H1 (cell line): ENCODE results near the gene TCEANC2. TPM values are rescaled to one million over a fixed set of nuclear protein-coding genes. Genes with fewer than 3 reads are reported as not detected.

Source experiments
- CTCF ChIA-PET: fragments of 300-600 bp; sonication (Branson Sonifier 250); formaldehyde crosslinking; loops from one replicate; lab custom pipeline; 2021; ENCODE audit not compliant: partially characterized antibody; lab: Charles Lee
- POLR2A ChIA-PET: fragments of 300-600 bp; sonication (Branson Sonifier 250); formaldehyde crosslinking; loops from one replicate; lab custom pipeline; 2021; ENCODE audit warnings: inconsistent platforms; ENCODE audit not compliant: partially characterized antibody; lab: Charles Lee
- DNase-seq, 2 experiments: peaks; one replicate each; pipeline versions ENCODE4 v3.0.0 to v3.0.0-alpha.2; 2010 to 2022; ENCODE audit warnings: low spot score in 2 of 2, low read depth in 1 of 2, mixed read lengths in 1 of 2
- FAIRE-seq: peaks from 2 replicates; lab custom pipeline; 2011; peaks lifted over from hg19 to GRCh38; lab: Jason Lieb, UNC
- H2AFZ ChIP-seq: 2 replicates; pipeline ENCODE4 v1.8.1; 2012; ENCODE audit warnings: low read length, inconsistent platforms
- H2AK5ac ChIP-seq: 2 replicates; pipeline ENCODE4 v1.6.1; 2013; ENCODE audit warnings: low read depth, low read length
- H2BK120ac ChIP-seq: replicated peaks from 2 replicates; pipeline ENCODE3; 2013; ENCODE audit warnings: low read depth, low read length, inconsistent platforms
- H2BK12ac ChIP-seq: 2 replicates; pipeline ENCODE4 v1.6.1; 2013; ENCODE audit warnings: low read depth, low read length
- H2BK15ac ChIP-seq: 2 replicates; pipeline ENCODE4 v1.6.1; 2013; ENCODE audit warnings: low read length
- H2BK20ac ChIP-seq: 2 replicates; pipeline ENCODE4 v1.6.1; 2013; ENCODE audit warnings: low read length
- H2BK5ac ChIP-seq: 2 replicates; pipeline ENCODE4 v1.6.1; 2013; ENCODE audit warnings: low read depth, low read length
- H3K14ac ChIP-seq: 2 replicates; pipeline ENCODE4 v1.6.1; 2013; ENCODE audit warnings: inconsistent platforms; ENCODE audit not compliant: insufficient read length
- H3K18ac ChIP-seq: 2 replicates; pipeline ENCODE4 v1.6.1; 2013; ENCODE audit warnings: low read length; ENCODE audit errors: extremely low read depth
- H3K23ac ChIP-seq: 2 replicates; pipeline ENCODE4 v1.6.1; 2013; ENCODE audit warnings: inconsistent platforms; ENCODE audit not compliant: insufficient read length
- H3K23me2 ChIP-seq: 2 replicates; pipeline ENCODE4 v1.6.1; 2013; ENCODE audit warnings: low read depth, low read length
- H3K27ac ChIP-seq: 2 replicates; pipeline ENCODE4 v1.6.1; 2011; ENCODE audit warnings: low read depth, low read length, inconsistent platforms
- H3K27me3 ChIP-seq, 4 experiments: replicated peaks in 1 of 4; 1 replicate in 1 of 4; 2 replicates in 3 of 4; pipeline versions ENCODE4 v1.6.1 to v1.8.1; 2011 to 2013; ENCODE audit warnings: low read length in 3 of 4, mild to moderate bottlenecking in 3 of 4, inconsistent platforms in 2 of 4, mixed read lengths in 2 of 4, moderate library complexity in 1 of 4; ENCODE audit not compliant: control insufficient read depth in 3 of 4, insufficient read depth in 3 of 4; ENCODE audit errors: extremely low read depth in 1 of 4
- H3K36me3 ChIP-seq, 4 experiments: 2 replicates each; pipeline versions ENCODE4 v1.6.1 to v1.8.1; 2011 to 2013; ENCODE audit warnings: mild to moderate bottlenecking in 4 of 4, low read length in 3 of 4, moderate library complexity in 2 of 4, control low read depth in 1 of 4, inconsistent platforms in 1 of 4; ENCODE audit not compliant: insufficient read depth in 4 of 4, control insufficient read depth in 2 of 4
- H3K4ac ChIP-seq: replicated peaks from 2 replicates; pipeline ENCODE3; 2013; ENCODE audit warnings: low read length, low read depth, mixed read lengths, inconsistent platforms; ENCODE audit not compliant: insufficient read length
- H3K4me1 ChIP-seq, 4 experiments: replicated peaks in 1 of 4; 1 replicate in 1 of 4; 2 replicates in 3 of 4; pipeline versions ENCODE4 v1.6.1 to v1.8.1; 2011 to 2013; ENCODE audit warnings: low read length in 3 of 4, inconsistent platforms in 2 of 4, mixed read lengths in 1 of 4; ENCODE audit not compliant: insufficient read depth in 4 of 4, control insufficient read depth in 3 of 4
- H3K4me2 ChIP-seq, 2 experiments: 2 replicates each; pipeline versions ENCODE4 v1.6.1 to v1.8.1; 2011 to 2013; ENCODE audit warnings: low read depth in 2 of 2, low read length in 2 of 2, control low read depth in 1 of 2, inconsistent platforms in 1 of 2, mild to moderate bottlenecking in 1 of 2; ENCODE audit not compliant: insufficient read depth in 1 of 2
- H3K4me3 ChIP-seq, 4 experiments: fragments of 200-600, 300-600 bp in 1 of 4; sonication (generic), shearing (Covaris generic), sonication (Bioruptor Twin) in 1 of 4; 2 replicates each; pipeline versions ENCODE4 v1.5.1 to v1.8.1; 2011 to 2016; ENCODE audit warnings: low read length in 4 of 4, low read depth in 3 of 4, control low read depth in 2 of 4, inconsistent platforms in 2 of 4, mild to moderate bottlenecking in 2 of 4, mixed read lengths in 1 of 4, moderate library complexity in 1 of 4; ENCODE audit not compliant: insufficient read depth in 2 of 4; ENCODE audit errors: extremely low read depth in 1 of 4
- H3K56ac ChIP-seq: replicated peaks from 2 replicates; pipeline ENCODE3; 2013; ENCODE audit warnings: low read depth, mild to moderate bottlenecking, mixed read lengths, low read length, inconsistent platforms; ENCODE audit not compliant: insufficient read length
- H3K79me1 ChIP-seq: 2 replicates; pipeline ENCODE4 v1.6.1; 2013; ENCODE audit warnings: low read depth, low read length, control low read depth
- H3K79me2 ChIP-seq, 2 experiments: 2 replicates each; pipeline versions ENCODE4 v1.6.1 to v1.8.1; 2012 to 2013; ENCODE audit warnings: low read length in 2 of 2, mild to moderate bottlenecking in 2 of 2, inconsistent platforms in 1 of 2; ENCODE audit not compliant: insufficient read depth in 2 of 2, control insufficient read depth in 1 of 2
- H3K9ac ChIP-seq, 4 experiments: replicated peaks in 1 of 4; 1 replicate in 1 of 4; 2 replicates in 3 of 4; pipeline versions ENCODE4 v1.6.1 to v1.8.1; 2011 to 2013; ENCODE audit warnings: low read depth in 3 of 4, low read length in 3 of 4, control low read depth in 2 of 4, mild to moderate bottlenecking in 2 of 4, moderate library complexity in 2 of 4, inconsistent platforms in 1 of 4; ENCODE audit errors: extremely low read depth in 1 of 4
- H3K9me3 ChIP-seq, 2 experiments: 2 replicates each; pipeline versions ENCODE4 v1.6.1 to v1.8.1; 2012 to 2013; ENCODE audit warnings: mild to moderate bottlenecking in 2 of 2, moderate library complexity in 2 of 2, control low read depth in 1 of 2, inconsistent platforms in 1 of 2, low read depth in 1 of 2, low read length in 1 of 2, mixed read lengths in 1 of 2; ENCODE audit not compliant: insufficient read depth in 2 of 2
- H4K20me1 ChIP-seq, 2 experiments: replicated peaks in 1 of 2; 2 replicates each; pipeline versions ENCODE3 to v1.8.1; 2011 to 2013; ENCODE audit warnings: inconsistent platforms in 2 of 2, low read length in 2 of 2, mild to moderate bottlenecking in 1 of 2; ENCODE audit not compliant: insufficient read depth in 2 of 2, control insufficient read depth in 1 of 2
- H4K5ac ChIP-seq: 2 replicates; pipeline ENCODE4 v1.6.1; 2013; ENCODE audit warnings: low read length, low read depth, mixed read lengths, inconsistent platforms; ENCODE audit not compliant: insufficient read length
- H4K8ac ChIP-seq: 2 replicates; pipeline ENCODE4 v1.8.0; 2013; ENCODE audit warnings: mild to moderate bottlenecking, moderate library complexity, low read length, inconsistent platforms; ENCODE audit not compliant: insufficient read depth; ENCODE audit errors: extremely low read depth
- H4K91ac ChIP-seq: replicated peaks from 2 replicates; pipeline ENCODE3; 2013; ENCODE audit warnings: low read length, mixed read lengths, inconsistent platforms; ENCODE audit not compliant: insufficient read length
- SIN3A ChIP-seq, 2 experiments: IDR thresholded peaks in 1 of 2; conservative IDR thresholded peaks in 1 of 2; 2 replicates each; pipeline ENCODE4 v1.6.1; 2011 to 2012; ENCODE audit warnings: low read length in 2 of 2, improper control_type of control experiment in 1 of 2, low read depth in 1 of 2, mild to moderate bottlenecking in 1 of 2
- YY1 ChIP-seq: IDR thresholded peaks from 2 replicates; pipeline ENCODE4 v1.6.1; 2011; ENCODE audit warnings: low read depth, mild to moderate bottlenecking, low read length
- WGBS, 2 experiments: shearing (Covaris generic) in 1 of 2; methylation state at CpG; one replicate each; pipeline versions ENCODE4 v1.1.6 to v1.1.7; 2013 to 2015; ENCODE audit warnings: low lambda C conversion rate in 2 of 2, mixed read lengths in 2 of 2, inconsistent platforms in 1 of 2, low coverage in 1 of 2, missing lambda C conversion rate in 1 of 2; ENCODE audit not compliant: insufficient replicate concordance in 2 of 2, insufficient coverage in 1 of 2, insufficient read length in 1 of 2; ENCODE audit errors: extremely low coverage in 1 of 2, missing lambda C conversion rate in 1 of 2; 5-methylcytosine and 5-hydroxymethylcytosine counted together
- polyA plus RNA-seq, 7 experiments: library from polyadenylated mRNA; depleted of rRNA in 3 of 7; stranded (reverse) in 5 of 7; unstranded in 2 of 7; fragments of >200 nt in 5 of 7; fragments of 200-250 nt in 2 of 7; gene quantifications; 1 replicate in 5 of 7; 2 replicates in 1 of 7; 4 replicates in 1 of 7; pipeline versions ENCODE4 v1.2.1 to v1.2.3, GENCODE V29; 2011 to 2013; ENCODE audit warnings: missing spikeins in 2 of 7, mixed read lengths in 2 of 7
- total RNA-seq: library from RNA; stranded (reverse); fragmentation: NEBNext Ultra II Directional; extraction: Animal tissue kit (Norgen Biotek cat#: 25700); gene quantifications from 2 replicates; pipeline ENCODE4 v1.2.1, GENCODE V29; 2021

The TCEANC2 gene
- total and polyA plus RNA-seq, 2 of the 8 experiments (the other 6 are each of a cell fraction or from before 2014, with no cell fraction given) = 4.2 to 8.2 TPM

DNA sequence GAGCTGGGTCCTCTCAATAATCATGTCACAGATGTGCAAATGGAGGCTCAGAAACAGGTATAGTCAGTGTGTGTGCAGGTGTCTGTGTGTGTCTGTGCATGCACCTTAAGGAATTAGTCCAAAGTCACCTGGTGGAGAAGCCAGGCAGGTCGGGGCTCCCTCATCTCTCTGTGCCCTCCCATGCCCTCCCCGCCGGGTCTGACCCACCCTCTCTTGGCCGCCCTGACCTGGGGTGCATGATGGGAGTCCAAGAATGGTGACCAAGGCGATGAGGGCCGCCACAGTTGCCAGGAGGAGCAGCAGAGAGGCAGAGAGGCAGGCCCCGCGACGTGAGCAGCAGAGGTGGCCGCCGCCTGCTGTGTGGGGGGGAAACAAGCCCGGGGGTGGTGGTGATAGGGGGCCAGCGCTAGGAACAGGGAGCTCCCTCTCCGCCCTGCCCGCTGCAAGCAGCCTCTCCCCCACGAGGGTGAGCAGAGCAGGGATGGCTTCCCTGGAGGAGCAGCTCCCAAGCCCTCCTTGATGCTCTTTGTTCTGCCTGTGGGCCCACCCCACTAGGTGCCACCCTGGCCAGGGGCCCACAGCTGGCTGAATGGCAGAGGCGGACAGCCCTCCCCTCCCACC lies 39.3 kb upstream of the TCEANC2 start:
- Histone ChIP-seq H2AK5ac (no peak overlapping the region), H3K14ac (no peak overlapping the region), H3K4ac (no peak overlapping the region), H4K91ac (no peak overlapping the region), H2BK20ac (no peak overlapping the region), H3K79me2 (no peaks in the 10 kb centered on the region), H3K23me2 (no peaks in the 10 kb centered on the region), H2BK12ac (no peak overlapping the region), H3K27me3 (no peaks in the 10 kb centered on the region), H2AFZ (no peak overlapping the region), H3K79me1 (no peaks in the 10 kb centered on the region), H3K27ac (no peak overlapping the region), H2BK15ac (no peak overlapping the region), H2BK5ac (no peak overlapping the region), H3K9me3 (no peaks in the 10 kb centered on the region), H3K9ac (no peak overlapping the region), H3K18ac (no peak overlapping the region), H3K4me3 (no peak overlapping the region), H2BK120ac (no peak overlapping the region), H4K8ac (peak overlapping the region; percentile 19; the same call in 1 of the 2 replicates), H3K4me2 (no peak overlapping the region), H4K20me1 (no peaks in the 10 kb centered on the region), H3K23ac (no peak overlapping the region), H3K4me1 (peaks cover 0 to 3% (median 0%) of the 10 kb centered on the region in 4 experiments; a peak in 1 of 7 replicates), H3K56ac (no peak overlapping the region), H4K5ac (no peak overlapping the region), H3K36me3 (no peaks in the 10 kb centered on the region)
- DNase-seq = peak in 1 of 2 experiments; percentile 48
- ChIA-PET POLR2A (no interaction called here), CTCF (interaction anchor here (0.7 to 1.3 kb wide), 5 partner anchors 14 to 55 kb away, joined by 3 to 5 read pairs (median 3); no protein-coding TSS in a partner anchor)
- 89% methylated on average over 14 of the region's 17 CpGs; no CpG with 5 or more reads in 1 of the 2 experiments for WGBS, 2 experiments
- no peak for TF ChIP-seq YY1
- no peak for TF ChIP-seq SIN3A (conservative IDR thresholded peaks at IDR 0.05 in 1 of 2, IDR thresholded peaks at IDR 0.05 in 1 of 2; ENCODE audit: low read depth in 1 of 2, low read length in 2 of 2)
- no peak for FAIRE-seq
